Esophagus muscularis mucosa (tissue), 4 donors: ENCODE data around the gene TBC1D16. TPM values are rescaled to one million over a fixed set of nuclear protein-coding genes. Genes with fewer than 3 reads are reported as not detected.

ENCODE experiments used
- DNase-seq: peaks from one replicate; pipeline ENCODE4 v3.0.0-alpha.2; 2017; ENCODE audit errors: extremely low spot score
- H3K27ac ChIP-seq, 4 donors: fragments of 200-600 bp; sonication (generic); replicated peaks in 1 of 4; 1 replicate in 3 of 4; 2 replicates in 1 of 4; pipeline ENCODE4 v1.5.1; 2016 to 2019; ENCODE audit warnings: mild to moderate bottlenecking in 1 of 4
- H3K27me3 ChIP-seq, 4 donors: fragments of 200-600 bp; sonication (generic); one replicate each; pipeline versions ENCODE4 v1.5.1 to v1.6.0; 2016 to 2019
- H3K36me3 ChIP-seq, 4 donors: fragments of 200-600 bp; sonication (generic); one replicate each; pipeline ENCODE4 v1.5.1; 2016 to 2019
- H3K4me1 ChIP-seq, 4 donors: fragments of 200-600 bp; sonication (generic); one replicate each; pipeline ENCODE4 v1.5.1; 2016 to 2019
- H3K4me3 ChIP-seq, 4 donors: fragments of 200-600 bp; sonication (generic); 1 replicate in 2 of 4; 2 replicates in 2 of 4; pipeline ENCODE4 v1.5.1; 2016 to 2019; ENCODE audit warnings: mild to moderate bottlenecking in 4 of 4, moderate library complexity in 1 of 4
- H3K9me3 ChIP-seq, 4 donors: fragments of 200-600 bp; sonication (generic); 1 replicate in 3 of 4; 2 replicates in 1 of 4; pipeline ENCODE4 v1.5.1; 2016 to 2019
- CTCF ChIP-seq, 3 experiments: fragments of 200-600 bp in 2 of 3; fragments of 450-650 bp in 1 of 3; sonication (generic) in 2 of 3; IDR thresholded peaks; one replicate each; pipeline ENCODE4 v1.5.1; 2017 to 2019; ENCODE audit warnings: antibody characterized with exemption in 3 of 3, mild to moderate bottlenecking in 2 of 3, moderate library complexity in 1 of 3
- EP300 ChIP-seq: sonication (generic); formaldehyde crosslinking; IDR thresholded peaks from one replicate; pipeline ENCODE4 v1.6.1; 2017; ENCODE audit warnings: antibody characterized with exemption
- POLR2A ChIP-seq: fragments of 450-650 bp; IDR thresholded peaks from one replicate; pipeline ENCODE4 v1.6.1; 2017; ENCODE audit warnings: antibody characterized with exemption, moderate library complexity, mild to moderate bottlenecking, low read depth
- POLR2AphosphoS5 ChIP-seq, 2 donors: sonication (generic); formaldehyde crosslinking; IDR thresholded peaks; one replicate each; pipeline ENCODE4 v1.6.1; 2017; ENCODE audit warnings: antibody characterized with exemption in 2 of 2
- WGBS: methylation state at CpG from one replicate; pipeline ENCODE4 v1.1.5; 2018; 5-methylcytosine and 5-hydroxymethylcytosine counted together
- intact Hi-C: fragments of 100-400 bp; cut with DNase I; formaldehyde crosslinking; loops from one replicate; pipeline ENCODE4 v1.15.1; 2023
- total RNA-seq, 4 donors: library from RNA; depleted of rRNA; stranded (reverse); fragments of >200 nt; gene quantifications; one replicate each; pipeline versions ENCODE4 v1.1.0 to v1.2.1, GENCODE V29; 2016

TBC1D16 gene
- total RNA-seq, 4 donors from 2014 or later, result 30.3 to 37.4 (median 33.2) TPM

- no peaks in the 10 kb centered on the region for H3K36me3 ChIP-seq
- TF ChIP-seq POLR2A (no peak), POLR2AphosphoS5 (IDR thresholded peaks at IDR 0.05) (no peak), CTCF (IDR thresholded peaks at IDR 0.05) (no peak), EP300 (no peak)
- WGBS, result 86% methylated on average over 6 of the region's 15 CpGs
- no peaks in the 10 kb centered on the region for H3K27me3 ChIP-seq
- peak overlapping the region; percentile 87 to 90 (median 88) for H3K27ac ChIP-seq
- intact Hi-C loops, result no loop called here
- no peak for DNase-seq
- H3K9me3 ChIP-seq, result no peaks in the 10 kb centered on the region
- H3K4me1 ChIP-seq, result peaks cover 25 to 45% (median 42%) of the 10 kb centered on the region in 4 donors
- H3K4me3 ChIP-seq, result peak overlapping the region; percentile 44 to 58 (median 50)
Observed at GRCh38 chr17:80070375-80071115, 34.9 kb upstream of the TBC1D16 start.

DNA sequence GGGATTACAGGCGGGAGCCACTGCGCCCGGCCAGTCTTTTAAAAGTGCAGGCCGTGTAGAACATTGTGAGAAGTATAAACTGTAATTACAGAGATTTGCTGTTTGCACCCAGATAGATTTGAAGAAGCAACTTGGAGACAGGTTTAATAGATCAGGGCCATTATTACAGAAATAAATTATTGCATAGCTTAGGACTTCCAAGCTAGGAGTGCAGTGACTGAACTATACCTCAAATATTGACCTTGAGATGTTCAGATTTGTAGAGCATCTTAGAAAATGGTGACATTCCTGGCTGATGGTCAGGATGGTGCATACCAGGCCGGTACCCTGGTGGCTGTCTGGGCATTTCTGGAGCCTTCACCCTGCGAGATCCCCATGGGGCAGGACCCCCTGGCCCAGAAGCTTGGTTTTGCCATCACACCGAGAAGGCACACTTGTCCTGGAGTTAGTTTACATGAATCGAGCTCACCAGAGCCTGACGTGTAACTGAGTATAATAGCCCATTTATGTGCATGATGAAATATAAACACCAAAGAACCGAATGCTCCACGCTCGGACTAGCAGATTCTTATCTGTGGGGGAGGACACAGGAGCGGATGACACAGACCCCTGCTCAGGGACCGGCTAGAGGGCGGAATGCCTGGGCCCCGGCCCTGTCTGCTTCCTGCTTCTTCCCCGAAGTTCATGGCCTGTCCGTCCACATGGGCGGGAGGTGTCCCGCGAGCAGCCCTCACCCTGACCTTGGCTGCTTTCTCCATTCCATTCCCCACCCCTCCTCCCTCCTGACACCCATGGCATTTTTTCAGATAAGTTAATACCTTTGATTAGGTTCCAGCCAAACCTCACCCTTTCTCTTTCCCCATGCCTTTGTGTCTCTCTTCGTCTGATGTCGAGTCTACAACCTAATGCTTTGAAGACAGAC is 32.9 kb upstream of the TBC1D16 start:
- peaks cover 29 to 55% (median 53%) of the 10 kb centered on the region in 4 donors for H3K4me1 ChIP-seq
- peak overlapping the region; percentile 87 to 90 (median 88) for H3K27ac ChIP-seq
- no peaks in the 10 kb centered on the region for H3K9me3 ChIP-seq
- H3K4me3 ChIP-seq, result peak overlapping the region in 2 of 4 donors; percentile 7 to 26
- TF ChIP-seq EP300 (no peak), POLR2AphosphoS5 (IDR thresholded peaks at IDR 0.05) (peak; percentile 57 to 69)
- 47% methylated on average over 23 of the region's 23 CpGs for WGBS
- H3K36me3 ChIP-seq, result no peaks in the 10 kb centered on the region
- DNase-seq, result no peak
- intact Hi-C loops, result no loop called here
- no peaks in the 10 kb centered on the region for H3K27me3 ChIP-seq

DNA sequence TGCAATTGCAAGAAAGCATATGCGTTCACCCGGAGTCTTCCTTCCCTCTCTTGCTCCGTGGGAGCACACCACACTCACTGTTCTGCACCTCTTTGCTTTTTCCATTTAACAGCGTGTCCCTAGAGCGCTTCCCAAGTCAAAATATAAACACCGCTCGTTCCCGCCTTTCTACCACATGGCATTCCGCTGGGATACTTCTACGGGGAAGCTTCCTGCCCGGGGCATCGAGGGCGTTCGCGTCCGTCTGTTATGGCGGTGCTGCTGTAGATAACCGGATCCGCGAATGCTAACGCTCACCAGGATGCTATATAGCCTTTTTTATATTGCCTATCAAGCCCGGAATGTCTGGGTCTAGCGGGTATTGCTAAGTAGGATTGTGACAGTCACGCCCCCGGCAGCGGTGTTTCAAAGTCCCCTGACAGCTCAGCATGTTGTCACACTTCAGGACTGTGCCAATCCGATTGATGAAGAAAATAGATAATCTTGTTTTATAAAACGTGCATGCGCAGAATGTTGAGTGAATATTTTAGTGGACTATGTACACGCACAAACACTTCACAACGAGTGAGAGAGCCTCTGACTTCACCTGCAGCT is 31.8 kb upstream of the TBC1D16 start:
- WGBS, result 96% methylated on average over 31 of the region's 31 CpGs
- peaks cover 29 to 57% (median 54%) of the 10 kb centered on the region in 4 donors for H3K4me1 ChIP-seq

DNA sequence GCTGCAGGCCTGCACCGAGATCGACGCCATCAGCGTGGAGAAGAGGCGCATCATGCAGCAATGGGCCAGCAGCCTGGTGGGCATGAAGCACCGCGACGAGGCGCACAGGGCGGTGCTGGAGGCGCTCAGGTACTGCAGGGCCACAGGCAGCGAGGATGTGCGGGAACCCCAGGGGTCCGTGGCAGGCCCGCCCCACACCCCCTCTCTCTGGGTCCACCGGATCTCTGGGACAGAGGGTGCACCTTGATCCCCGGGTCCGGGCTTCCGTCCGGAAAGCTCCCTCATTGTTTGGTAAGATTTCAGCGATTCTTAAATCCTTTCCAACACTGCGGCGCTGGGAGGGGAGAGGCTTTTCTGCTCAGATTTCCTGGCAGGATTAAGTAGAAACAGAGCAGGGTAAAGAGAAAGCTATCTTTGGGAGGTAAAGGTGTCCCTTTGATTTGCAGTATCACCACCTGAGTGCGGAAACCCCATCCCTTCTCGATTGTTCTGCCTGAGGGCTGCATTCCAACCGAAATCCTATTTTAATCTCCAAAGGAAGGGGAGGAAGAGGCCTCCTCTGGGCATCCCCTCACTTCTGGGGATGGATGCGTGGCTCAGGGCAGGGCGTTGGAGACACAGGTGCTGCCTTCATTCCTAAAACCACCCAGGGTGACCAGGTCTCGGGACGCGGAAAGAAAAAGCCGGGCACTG is 30.0 kb upstream of the TBC1D16 start:
- no peak for DNase-seq
- 86% methylated on average over 17 of the region's 32 CpGs for WGBS

More for the DNA sequence above, 31.8 kb upstream of the TBC1D16 start:
- Histone ChIP-seq H3K4me3 (no peak overlapping the region), H3K27ac (peak overlapping the region in 1 of 4 donors; percentile 88), H3K36me3 (no peaks in the 10 kb centered on the region), H3K9me3 (no peaks in the 10 kb centered on the region), H3K27me3 (no peaks in the 10 kb centered on the region)
- DNase-seq, result no peak
- intact Hi-C loops, result no loop called here
- TF ChIP-seq EP300 (no peak), POLR2A (no peak), CTCF (IDR thresholded peaks at IDR 0.05) (no peak), POLR2AphosphoS5 (IDR thresholded peaks at IDR 0.05) (no peak)

More for the DNA sequence above, 30.0 kb upstream of the TBC1D16 start:
- intact Hi-C loops, result no loop called here
- TF ChIP-seq CTCF (IDR thresholded peaks at IDR 0.05) (no peak), POLR2AphosphoS5 (IDR thresholded peaks at IDR 0.05) (no peak), POLR2A (no peak), EP300 (no peak)
- H3K9me3 ChIP-seq, result no peaks in the 10 kb centered on the region
- peaks cover 0 to 4% (median 0%) of the 10 kb centered on the region in 4 donors for H3K36me3 ChIP-seq
- no peaks in the 10 kb centered on the region for H3K27me3 ChIP-seq
- H3K27ac ChIP-seq, result no peak overlapping the region
- peaks cover 26 to 42% (median 39%) of the 10 kb centered on the region in 4 donors for H3K4me1 ChIP-seq
- H3K4me3 ChIP-seq, result no peak overlapping the region
